ENCODE results near the gene AWAT2.

Gene AWAT2, protein sequence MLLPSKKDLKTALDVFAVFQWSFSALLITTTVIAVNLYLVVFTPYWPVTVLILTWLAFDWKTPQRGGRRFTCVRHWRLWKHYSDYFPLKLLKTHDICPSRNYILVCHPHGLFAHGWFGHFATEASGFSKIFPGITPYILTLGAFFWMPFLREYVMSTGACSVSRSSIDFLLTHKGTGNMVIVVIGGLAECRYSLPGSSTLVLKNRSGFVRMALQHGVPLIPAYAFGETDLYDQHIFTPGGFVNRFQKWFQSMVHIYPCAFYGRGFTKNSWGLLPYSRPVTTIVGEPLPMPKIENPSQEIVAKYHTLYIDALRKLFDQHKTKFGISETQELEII

DNA sequence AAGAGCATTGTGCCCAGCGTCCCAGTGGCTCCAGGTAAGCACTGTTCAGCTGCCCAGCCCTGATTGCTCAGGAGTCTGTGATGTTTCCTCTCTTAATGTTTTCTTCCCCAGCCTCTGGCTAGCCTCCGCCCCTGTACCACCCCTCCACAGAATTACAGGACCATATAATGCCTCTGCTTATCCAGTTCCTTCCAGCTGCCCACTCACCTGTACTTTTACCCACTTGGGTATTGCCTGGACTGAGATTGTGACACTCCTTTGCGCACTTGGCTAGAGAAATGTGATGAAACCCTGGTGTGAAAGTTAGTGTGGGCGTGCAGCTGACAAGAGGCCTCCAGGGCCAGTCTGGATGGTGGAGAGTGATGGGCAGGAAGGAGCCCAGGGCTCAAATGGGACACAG lies at the start of gene AWAT2:
Gene AWAT2, minus strand, starts transcription at position 14 of the 400 bp plus-strand sequence. Its CDS starts 6 bp downstream, at position 8.
- DNase-seq = no peak

DNA sequence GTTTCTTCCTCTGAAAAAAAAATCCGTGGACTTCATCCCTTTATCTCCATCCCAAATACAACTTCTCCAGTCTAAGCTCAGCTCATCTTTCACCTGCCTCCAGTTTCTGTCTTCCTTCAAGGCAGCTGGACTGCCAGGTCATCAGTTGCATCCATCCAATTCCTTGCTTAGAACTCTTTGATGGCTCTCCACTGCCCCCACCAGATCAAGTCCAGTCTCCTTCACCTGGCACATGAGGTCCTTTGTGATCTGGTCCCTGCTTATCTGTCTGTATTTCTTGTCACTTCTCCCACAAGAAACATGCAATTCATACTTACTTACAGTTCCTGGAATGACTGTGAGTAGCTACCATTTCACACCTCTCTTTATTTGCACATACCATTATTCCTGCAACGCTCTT lies 46.3 kb upstream of the AWAT2 start:
- no peak for DNase-seq

DNA sequence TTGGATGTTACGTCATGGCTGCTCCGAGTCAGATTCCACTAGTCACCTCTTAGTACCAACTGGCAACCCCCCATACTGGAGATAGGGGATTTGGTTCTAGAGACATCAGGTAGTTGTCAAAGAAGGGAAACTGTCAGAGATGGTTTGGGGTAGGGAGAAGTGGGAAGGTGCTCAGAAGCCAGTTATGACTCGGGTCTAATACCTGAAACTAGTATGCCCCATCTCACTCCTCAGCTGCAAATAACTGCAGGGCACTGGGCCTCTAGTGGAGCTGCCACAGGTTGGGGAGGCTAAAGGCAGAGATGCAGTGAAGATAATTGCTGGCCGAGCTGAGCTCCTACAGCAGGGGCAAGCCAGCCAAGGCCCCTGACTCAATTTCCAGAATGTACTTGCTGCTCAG lies 42.5 kb upstream of the AWAT2 start:
- no peak for DNase-seq

DNA sequence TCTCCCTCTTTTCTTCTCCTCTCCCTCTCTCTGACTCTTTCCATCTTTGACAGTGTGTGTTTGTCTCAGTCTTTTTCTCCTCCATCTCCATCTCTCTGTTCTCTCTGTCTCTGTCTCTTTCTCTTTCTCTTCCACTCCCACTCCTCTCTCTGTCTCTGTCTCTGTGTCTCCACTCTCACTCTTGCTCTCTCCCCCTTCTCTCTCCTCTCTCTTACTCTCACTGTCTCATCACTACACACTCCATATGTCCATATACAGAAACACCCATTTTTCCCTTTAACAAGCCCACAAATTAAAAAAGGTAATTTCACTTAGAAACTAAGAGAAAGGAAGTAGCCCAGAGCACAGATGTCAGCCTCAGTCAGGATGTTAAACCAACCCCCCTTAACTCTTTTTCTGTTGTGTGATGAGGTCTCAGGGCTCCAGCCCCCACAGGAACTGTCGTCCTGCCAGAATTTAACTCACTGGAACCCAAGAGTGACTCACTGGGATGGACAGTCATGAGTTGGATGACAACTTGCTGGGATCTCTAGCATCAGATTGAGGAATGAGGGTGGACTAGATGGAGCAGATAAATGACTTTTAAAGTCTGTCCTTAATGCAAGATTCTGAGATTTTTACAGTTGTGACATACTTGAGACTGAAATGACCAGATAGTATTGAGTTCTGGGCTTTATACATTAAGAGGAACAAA lies 40.0 kb upstream of the AWAT2 start:
- no peak for DNase-seq

DNA sequence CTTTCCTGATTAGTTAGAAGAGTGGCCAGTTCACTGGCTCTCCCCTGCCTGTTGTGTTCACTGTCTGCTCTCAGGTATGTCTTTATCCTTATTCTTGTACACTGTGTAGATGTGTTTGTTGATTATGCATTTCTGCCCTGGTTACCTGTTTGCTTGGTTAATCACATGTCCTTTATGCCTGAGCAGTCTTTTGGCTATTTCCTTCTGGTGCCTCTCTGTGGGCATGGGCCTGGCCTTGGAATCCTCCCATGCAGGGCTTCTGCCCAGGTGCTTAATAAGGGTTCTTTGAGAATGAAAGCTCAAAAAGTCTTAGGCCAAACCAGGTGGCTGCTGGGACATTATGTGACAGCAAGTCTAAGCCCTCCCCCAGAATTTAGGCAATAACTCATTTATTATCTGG lies 39.0 kb upstream of the AWAT2 start:
- DNase-seq = no peak

DNA sequence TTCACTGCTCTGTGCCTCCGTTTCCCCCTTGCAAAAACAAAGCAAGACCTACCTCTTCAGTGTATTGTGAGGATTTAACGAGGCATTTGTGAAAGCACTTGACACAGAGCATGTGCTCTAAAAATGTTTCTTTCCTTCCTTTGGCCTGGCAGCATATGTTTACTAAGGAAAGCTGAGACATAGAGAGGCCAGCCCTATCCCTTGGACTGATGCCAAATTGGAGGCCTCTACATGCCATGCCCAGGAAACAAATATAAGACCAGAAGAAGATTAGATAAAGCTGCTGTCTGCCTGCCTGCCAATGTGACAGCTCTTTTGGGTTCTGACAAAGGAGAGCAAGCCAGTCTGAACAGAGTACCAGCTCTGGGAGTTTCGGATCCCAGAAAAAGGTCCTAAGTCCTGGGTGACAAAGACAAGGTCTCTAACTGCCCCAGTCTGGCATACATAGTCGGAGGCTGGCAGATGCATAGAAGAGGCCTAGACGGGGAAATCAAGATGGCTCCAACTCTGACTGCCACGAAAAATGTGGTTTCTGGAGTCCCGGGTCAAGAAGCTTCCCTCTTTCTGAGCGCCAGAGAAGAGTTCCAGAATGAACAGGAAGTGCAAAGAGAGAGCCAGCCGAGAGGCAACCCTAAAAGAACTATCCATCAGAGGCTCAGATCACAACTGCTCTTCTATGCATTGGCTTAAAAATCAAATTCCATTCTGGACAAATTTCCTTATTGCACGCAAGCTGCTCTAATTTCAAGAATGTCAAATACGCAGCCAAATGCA lies 38.3 kb upstream of the AWAT2 start:
- DNase-seq = no peak

DNA sequence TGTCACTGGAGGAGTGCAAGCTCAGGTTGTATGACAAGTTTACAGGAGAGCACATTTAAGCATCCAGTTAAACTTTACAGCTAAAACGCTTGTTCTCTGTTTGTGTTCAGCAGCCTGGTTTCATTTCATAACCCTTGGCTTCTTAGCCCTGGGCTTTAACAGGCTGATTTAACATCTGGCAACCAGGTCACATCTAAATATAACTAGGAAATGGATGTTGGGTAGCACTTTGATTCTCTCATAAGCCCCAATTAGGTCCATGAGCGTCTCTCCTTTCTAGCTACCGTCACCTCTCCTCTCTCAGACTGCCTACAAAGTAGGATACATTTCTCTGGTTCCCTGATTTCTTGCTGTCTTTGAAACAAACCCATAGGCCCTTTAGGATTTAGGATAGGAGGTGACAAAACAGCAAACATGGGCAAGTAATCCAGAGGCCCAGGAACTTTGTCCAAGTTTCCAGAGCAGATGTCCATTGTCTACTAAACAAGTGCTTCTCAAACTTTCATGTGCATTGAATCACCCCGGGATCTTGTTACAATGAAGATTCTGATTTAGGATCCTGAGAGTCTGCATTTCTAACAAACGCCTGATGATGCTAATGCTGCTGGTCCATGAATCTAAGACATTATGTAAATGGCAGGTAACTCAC lies 35.0 kb upstream of the AWAT2 start:
- no peak for DNase-seq

DNA sequence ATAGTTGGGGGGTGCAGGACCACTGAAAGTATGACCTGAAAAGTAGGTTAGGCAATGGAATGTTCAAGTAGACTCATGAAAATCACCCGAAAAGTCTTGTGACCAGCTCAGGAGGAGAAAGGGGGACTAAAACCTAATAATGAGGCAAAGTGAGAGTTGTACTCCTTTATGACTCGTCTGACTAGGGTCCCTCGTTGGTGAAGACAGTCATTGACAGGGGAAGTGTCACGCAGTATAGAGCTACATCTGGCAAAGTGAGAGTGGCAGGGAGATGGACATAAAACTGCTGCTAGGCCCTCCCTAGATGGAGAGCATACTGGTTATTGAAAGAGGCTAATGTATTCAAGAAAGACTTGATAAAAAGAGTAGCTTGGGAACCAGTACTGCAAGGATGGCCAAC lies 33.0 kb upstream of the AWAT2 start:
- no peak for DNase-seq

DNA sequence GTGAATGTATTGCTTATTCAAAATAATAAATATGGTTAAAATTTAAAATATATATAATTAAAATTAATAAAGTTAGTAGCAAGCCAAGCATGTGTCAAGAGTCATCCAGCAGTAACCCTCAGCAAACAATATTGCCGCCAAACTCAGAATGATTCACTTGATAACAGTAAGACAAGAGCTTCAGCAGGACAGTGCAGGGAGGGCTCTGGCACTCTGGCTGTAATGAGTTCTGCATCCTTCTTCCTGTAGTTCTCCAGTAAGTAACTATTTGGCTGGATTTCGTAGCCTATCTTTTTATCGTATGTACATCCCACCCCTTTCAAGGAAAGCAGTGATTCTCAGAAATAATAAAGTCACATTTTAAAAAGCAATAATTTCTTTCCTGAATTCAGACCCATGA lies 30.1 kb upstream of the AWAT2 start:
- no peak for DNase-seq

DNA sequence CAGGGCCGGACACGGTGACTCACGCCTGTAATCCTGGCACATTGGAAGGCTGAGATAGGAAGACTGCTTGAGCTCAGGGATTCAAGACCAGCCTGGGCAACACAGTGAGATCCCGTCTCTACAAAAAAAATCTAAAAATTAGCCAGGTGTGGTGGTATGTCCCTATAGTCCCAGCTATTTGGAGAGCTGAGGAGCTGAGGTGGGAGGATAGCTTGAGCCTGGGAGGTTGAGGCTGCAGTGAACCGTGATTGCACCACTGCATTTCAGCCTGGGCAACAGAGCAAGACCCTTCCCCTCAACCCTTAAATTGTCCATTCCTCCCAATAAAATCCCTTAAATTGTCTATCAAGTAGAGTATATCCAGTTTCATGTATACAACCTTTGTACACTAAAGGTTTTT lies 29.6 kb upstream of the AWAT2 start:
- DNase-seq = no peak

DNA sequence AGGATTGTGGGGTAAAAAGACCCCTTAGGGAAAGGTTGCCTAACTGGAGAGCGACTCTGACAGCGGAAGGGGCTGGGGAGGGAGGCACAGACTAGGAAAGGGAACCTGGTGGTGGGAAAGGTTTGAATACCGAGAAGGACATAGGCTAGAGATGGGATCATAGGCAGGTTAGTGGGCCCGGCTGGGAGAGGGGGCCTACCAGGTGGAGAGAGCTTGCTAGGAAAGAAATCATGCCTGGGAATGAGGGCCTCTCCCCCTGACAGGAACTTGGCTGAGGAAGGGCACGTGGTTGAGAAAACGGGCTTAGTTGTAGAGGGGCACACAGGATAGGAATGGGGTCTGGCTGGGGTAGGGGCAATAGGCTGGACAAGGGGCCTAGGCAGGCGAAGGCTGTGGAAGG lies 16.9 kb upstream of the AWAT2 start:
- no peak for DNase-seq

DNA sequence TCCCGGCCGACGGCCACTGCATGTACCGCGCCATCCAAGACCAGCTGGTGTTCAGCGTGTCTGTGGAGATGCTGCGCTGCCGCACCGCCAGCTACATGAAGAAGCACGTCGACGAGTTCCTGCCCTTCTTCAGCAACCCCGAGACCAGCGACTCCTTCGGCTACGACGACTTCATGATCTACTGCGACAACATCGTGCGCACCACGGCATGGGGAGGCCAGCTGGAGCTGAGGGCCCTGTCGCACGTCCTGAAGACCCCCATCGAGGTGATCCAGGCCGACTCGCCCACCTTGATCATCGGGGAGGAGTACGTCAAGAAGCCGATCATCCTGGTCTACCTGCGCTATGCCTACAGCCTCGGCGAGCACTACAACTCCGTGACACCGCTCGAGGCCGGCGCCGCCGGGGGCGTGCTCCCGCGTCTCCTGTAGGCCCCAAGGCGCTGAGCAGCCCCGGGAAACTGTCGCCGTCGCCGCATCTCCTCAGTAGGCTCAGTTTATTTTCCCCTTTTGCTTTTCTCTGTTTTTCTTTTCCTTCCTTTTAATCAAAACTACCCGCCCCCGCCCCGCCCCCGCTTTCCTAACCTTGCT lies 13.3 kb upstream of the AWAT2 start:
- DNase-seq = no peak

DNA sequence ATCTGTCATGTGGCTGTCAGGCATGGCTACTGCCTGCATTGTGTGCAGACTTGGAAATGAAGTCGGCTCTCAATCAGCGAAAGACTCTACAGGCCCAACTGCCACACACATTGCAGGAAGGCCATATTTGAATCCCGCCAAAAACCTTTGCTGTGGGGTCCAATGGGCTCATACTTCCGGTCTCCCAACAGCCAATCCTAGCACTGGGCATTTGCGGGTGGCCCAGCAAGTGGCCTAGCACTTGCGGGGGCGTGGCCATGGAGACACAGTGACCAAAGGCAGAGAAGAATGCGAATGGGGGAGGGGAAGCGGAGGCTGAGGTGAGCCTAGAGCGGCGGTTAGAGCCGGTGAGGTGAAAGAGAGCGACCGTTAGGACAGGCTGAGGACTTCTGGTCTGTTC lies 12.3 kb upstream of the AWAT2 start, which contains the start of gene OTUD6A:
Gene OTUD6A, plus strand, starts transcription at position 382 of the 400 bp plus-strand sequence. CDS start 68 bp downstream, outside the sequence.
- no peak for DNase-seq

DNA sequence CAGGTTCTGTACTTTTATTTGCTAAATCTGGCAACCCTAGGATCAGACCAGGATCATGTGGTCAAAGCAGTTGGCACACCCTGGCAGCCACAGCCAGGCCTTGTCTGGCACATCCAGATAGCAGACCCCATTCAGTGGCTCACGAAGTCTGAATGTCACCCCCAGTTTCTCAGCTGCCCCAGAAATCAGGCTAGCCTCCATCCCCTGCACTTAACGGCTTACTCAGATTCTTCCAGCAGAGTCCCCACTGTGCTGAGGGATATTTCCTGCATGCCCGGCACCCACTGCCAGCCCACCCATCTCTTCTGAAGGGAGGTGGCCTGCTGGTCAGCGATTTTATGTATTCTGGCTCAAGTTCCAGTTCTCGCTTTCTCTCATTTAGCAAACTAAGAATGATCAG lies 4.7 kb upstream of the AWAT2 start:
- no peak for DNase-seq

DNA sequence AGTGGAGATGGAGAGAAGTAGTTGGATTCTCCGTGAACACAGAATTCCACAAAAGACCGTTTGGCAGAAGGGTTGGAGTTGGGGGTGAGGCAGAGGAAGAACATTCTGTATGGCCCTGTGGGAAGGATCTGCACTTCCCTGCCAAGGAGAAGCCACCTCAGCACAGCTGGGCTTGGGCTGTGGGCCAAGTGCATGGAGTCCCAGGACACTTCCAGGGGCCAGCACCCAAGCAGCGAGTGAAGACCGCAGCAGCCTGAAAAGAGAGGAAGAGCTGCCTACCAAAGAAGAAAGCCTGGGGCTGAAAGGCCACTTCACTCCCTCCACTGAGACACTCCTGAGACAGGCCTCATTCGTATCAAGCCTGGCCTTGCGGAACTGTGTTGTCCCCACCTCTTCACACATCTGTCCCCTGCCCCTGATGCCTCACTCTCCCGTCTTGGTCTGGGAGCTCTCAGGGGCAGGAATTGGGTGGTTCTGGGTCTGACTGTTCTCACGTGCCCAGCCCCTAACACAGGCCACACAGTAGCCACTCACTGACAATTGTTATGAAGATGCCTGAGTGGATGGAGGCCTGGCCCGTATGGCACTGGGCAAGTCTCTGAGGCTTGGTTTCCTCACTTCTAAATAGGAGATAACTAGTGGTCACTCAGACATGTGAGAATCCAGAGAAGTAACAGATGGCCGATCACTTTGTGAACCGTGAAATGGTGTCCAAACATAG lies 3.3 kb upstream of the AWAT2 start:
- no peak for DNase-seq

DNA sequence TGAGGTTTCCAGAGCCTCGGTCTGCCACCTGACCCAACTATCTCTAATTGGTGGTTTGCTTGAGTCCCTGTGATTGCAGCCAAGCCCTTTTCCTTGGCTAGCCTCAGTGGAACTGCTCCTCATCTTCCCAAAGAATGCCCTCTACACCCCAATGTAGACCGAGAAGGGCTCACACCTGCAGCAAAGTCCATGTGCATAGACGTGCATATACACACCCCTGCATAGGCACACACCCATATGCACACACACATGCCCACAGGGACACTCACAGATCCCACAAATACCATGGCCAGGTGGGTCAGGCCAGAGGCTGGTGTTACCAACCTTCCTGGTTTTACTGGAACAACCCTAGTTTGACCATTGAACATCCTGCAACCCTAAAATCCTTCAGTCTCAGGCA lies 332 bp downstream of the AWAT2 start:
- DNase-seq = no peak

DNA sequence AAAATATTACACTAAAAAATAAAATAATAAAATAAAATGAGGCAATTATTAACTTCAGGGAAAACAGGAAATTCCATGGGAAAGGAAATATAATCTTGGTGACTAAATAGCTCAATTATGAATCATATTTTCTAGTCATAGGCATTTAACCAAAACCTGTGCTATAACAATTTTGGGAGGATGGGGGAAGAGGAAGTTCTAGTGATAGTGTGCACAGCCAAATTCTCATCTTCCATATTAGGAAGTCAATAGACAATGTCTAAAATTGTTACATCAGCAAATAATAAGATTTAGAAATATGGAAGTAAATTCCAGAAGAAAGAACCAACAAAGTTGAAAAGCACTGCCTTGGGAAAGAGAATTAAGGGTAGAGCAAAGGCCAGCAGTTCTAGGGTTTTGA lies 2.8 kb downstream of the AWAT2 start:
- no peak for DNase-seq

DNA sequence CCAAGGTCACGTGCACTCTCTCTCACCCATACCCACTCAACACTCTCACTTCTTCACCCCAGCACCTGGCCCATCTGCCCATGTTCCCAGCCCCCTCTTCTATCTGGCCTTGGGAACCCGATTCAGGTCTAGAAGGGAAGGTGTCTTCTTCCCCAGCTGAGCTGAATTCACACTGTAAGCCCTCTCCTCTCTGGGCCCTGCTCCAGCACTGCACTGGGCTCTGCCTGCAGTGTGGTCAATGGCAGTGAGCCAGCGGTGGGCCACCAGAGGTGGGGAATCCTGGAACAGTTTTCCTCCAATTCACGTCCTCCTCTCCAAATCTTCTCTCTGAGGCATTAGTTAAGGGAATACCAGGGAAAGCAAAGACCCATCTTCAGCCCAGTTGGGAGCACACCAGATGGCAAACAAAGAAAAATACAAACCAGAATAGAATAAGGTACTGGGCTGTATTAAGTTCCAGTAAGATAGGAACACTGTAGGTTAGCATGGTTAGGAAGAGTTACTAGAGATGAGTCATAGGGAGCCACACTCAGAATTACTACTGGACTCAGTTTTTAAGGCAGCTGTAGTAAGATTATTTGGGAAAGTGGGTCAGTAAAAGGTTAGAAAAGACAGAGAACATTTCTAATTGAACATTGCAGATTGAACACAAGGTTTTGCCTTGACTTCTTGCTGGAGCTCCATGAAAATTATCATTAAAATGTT lies 5.0 kb downstream of the AWAT2 start:
- DNase-seq = no peak

DNA sequence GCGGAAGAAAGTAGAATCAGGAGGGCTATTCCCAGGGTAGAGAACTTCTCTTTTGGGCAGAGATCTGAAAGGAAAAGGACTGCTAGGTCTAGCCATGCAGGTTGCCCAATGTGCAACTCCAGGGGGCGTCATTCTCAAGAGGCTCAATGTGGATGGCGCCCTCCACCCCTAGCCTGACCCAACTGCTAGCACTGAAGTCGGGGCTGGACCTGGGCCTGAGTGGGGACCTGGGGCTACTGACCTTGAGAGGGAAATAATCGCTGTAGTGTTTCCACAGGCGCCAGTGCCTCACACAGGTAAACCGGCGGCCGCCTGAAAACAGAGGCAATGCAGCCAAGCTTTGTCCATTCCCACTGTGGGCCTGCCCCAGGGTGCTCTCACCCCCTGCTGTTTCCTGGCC lies 6.1 kb downstream of the AWAT2 start:
- no peak for DNase-seq

DNA sequence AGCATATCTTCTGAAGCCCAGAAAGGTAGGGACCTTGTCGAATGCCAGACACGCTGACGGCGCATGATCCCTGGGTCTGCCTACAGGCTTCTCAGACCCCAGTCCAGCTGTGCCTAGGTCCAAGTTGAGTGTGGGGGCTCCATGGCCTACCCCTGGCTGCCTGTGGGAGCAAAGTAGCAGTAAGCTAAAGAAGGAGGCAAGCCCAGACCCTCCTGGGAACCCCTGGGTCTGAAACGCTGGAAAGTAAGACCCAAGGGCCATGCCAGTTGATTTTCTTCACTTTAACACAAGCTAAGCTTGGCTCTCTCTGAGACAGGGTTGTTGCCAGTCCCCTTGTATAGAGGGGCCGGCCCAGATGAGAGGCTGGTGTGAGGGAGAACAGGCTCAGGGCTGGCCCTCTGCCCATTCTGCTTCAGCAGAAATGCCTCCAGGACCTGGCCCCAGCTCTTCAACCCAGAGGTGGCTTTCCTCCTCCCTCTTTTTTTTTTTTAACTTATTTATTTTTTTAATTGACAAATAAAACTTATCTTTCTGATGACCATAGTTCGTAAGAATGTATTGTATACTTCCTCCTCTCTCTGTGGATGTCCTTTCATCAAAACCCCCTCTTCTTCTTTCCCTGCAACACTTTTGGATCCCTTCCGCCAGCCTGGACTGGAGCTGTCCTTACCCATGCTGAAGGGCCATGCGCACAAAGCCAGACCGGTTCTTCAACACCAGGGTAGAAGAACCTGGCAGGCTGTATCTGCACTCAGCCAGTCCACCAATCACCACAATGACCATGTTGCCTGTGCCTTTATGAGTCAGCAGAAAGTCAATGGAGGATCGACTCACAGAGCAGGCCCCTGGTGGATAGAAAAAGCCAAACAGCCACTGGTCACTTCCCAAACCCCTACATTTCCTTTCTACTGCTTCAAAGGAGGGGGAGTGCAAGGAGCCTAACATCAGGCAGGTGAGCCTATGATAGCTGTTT lies 7.1 kb downstream of the AWAT2 start:
- no peak for DNase-seq
